GM12873 (cell line): ENCODE results near the gene BRPF3.
A peak's percentile ranks its signal among the peaks of the same experiment; 100 is the strongest.

Source experiments
- CTCF ChIP-seq: IDR thresholded peaks from 2 replicates; pipeline ENCODE4 v1.5.1; 2012; ENCODE audit warnings: low read depth, mild to moderate bottlenecking, moderate library complexity, low read length, control low read depth; ENCODE audit not compliant: insufficient read depth; ENCODE audit errors: missing control alignments

Gene BRPF3

DNA sequence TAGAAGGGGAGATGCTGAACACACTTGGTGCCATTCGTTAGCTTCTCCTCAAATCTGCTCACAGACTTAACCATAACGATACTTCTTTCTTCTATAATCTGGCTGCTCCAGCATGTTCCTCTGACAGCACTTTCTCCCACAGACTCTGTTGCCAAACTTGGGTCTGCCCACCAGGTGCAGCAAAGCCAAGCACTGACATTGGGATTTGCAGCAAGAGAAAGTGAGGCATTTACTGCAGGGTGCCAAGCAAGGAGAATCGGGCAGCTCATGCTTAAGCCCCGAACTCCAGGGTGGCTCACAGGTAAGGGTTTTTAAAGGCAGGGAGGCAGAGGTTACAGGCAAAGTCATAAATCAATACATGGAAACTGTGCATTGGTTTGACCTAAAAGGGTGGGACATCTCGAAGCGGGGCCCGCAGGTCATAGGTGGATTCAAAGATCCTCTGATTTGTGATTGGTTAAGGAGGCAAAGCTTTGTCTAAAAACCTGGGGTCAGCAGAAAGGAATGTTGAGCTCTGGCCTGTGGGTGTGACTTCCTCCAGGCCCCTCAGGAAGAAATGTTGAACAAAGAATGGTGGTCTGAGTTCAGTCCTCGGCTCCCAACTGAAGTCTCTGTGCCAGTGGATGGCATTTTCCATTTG, 48.2 kb downstream of the BRPF3 start:
- no peak for TF ChIP-seq CTCF

GRCh38 chr6:36245572-36246061, 49.1 kb downstream of the BRPF3 start:
- TF ChIP-seq CTCF = peak; percentile 40

DNA sequence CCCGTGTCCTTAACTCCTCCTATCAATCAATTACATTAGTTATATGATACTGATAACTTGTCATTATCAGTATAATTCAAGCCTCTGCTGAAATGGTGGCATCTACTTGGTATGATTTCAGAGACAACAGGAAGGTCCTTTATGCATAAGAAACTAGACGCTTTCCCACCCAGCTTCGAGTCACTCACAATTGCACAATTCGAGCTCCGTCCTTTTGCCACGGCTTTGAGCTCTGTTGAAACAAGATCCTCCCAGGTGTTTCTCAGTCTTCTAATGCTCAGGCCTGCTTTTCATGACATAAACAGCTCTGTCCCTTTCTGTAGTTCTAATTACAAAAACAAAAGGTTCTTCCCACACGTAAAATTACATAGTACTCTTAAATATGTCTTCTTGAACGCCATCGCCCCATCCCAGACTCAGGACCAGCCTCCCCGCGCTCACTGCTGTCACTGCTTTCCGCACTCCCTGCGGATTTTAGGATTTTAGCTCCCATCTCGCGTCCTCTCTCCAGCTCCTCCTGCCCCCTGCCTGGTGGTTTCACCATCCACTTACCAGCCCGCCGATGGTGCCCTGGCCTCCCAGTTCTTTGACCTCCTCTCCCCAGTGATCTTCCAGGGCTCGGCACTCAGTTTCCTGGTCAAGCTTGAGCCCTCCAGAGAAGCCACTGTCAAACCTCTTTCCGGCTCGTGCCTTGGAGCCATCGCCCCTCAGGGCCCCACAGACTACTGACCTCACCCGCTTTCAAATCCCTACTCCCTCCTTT, 50.1 kb downstream of the BRPF3 start:
- TF ChIP-seq CTCF = no peak

DNA sequence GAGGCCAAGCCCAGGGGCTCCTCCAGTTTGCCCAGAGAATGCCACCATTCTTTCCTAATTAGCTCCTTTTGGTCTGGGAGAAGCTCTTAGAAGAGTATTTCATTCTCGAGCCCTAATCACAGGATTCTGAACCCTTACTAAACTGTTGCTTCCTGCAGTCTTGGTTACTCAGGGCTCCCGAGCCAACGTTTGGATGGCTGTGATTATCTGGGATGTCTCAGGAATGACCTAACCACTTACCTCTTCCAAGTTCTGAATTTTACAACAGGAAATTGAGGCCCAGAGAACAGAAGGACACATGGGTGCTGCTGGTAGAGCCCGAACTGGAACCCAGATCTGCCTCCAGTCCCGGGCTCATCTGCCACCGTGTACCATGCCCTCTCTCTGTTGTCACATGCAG, 51.1 kb downstream of the BRPF3 start:
- TF ChIP-seq CTCF = no peak

- no peak for TF ChIP-seq CTCF
Observed at GRCh38 chr6:36248980-36249379, 52.4 kb downstream of the BRPF3 start.

DNA sequence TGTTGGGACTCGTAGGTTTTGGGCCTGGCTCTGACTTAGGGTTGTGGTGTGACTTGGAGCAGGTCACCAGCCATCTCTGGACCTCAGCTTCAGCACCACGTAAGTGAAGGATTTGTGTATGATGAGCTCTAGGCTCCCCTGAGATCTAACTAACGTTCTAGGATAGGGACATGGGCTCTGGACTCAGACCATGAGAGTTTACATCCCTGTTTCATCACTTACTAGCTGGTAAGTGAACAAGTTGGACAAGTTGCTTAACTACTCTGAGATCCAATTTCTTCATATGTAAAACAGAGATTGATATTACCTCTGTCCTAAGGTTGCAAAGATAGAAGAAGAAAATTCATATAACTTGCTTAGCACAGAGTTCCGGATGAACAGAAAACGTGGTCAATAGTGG, 53.0 kb downstream of the BRPF3 start:
- no peak for TF ChIP-seq CTCF

DNA sequence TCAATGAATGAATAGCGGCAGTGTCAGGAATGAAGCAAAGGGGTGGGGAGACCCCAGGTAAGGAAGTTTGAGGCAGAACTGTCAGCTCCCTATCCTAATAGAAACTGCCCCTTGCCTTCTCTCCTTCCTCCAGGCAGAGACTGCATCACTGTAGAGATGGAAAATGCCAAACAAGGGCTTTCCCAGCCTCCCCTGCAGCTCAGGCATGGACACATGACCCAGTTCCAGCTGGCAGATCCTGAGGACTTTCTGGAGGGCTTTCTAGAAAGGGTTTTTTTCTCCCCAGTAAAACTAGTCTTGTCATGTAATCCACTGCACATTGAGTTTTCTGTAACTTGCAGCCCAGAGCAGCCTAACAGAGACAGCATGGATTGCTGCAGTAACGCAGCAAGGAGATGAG, 55.5 kb downstream of the BRPF3 start:
- no peak for TF ChIP-seq CTCF
